HepG2 (cell line): Measurements from ENCODE around the gene MEIOC. TPM values are rescaled to one million over a fixed set of nuclear protein-coding genes. Genes with fewer than 3 reads are reported as not detected.

Source experiments
- ATF1 ChIP-seq: IDR thresholded peaks from 2 replicates; pipeline ENCODE4 v1.6.1; 2016; ENCODE audit warnings: mild to moderate bottlenecking, control low read depth
- ATF7-NPFF ChIP-seq: sonication (generic); formaldehyde crosslinking; IDR thresholded peaks from 2 replicates; pipeline ENCODE4 v1.8.1; 2023; ENCODE audit warnings: mild to moderate bottlenecking, low read depth, missing genetic modification reagents, moderate library complexity
- BHLHE40 ChIP-seq: IDR thresholded peaks from 2 replicates; pipeline ENCODE4 v1.6.1; 2011; ENCODE audit warnings: low read length, improper control_type of control experiment
- FOXP1 ChIP-seq, 2 experiments: fragments of 450-650 bp in 1 of 2; IDR thresholded peaks; 2 replicates each; pipeline ENCODE4 v1.6.1; 2017 to 2018; ENCODE audit warnings: antibody characterized with exemption in 1 of 2
- KAT8 ChIP-seq: IDR thresholded peaks from 2 replicates; pipeline ENCODE4 v1.6.1; 2016; ENCODE audit warnings: missing genetic modification reagents, missing compliant biosample characterization
- KLF16 ChIP-seq, 2 experiments: sonication (generic) in 1 of 2; formaldehyde crosslinking in 1 of 2; IDR thresholded peaks; 2 replicates each; pipeline versions ENCODE4 v1.6.1 to v1.8.0; 2016 to 2023; ENCODE audit warnings: missing genetic modification reagents in 2 of 2, missing compliant biosample characterization in 1 of 2
- NCOR1 ChIP-seq: fragments of 200-600 bp; sonication (generic); IDR thresholded peaks from 2 replicates; pipeline ENCODE4 v1.7.0; 2017; ENCODE audit warnings: antibody characterized with exemption, low read length, borderline replicate concordance
- NFE2L2 ChIP-seq: fragments of 150-350 bp; IDR thresholded peaks from 2 replicates; pipeline ENCODE4 v1.6.1; 2014; ENCODE audit warnings: low read length
- NR2C2 ChIP-seq: sonication (generic); formaldehyde crosslinking; IDR thresholded peaks from 2 replicates; pipeline ENCODE4 v1.4.0; 2020; ENCODE audit warnings: missing genetic modification reagents, mild to moderate bottlenecking, moderate library complexity, borderline replicate concordance
- REPIN1 ChIP-seq: sonication (generic); formaldehyde crosslinking; IDR thresholded peaks from 2 replicates; pipeline ENCODE4 v1.8.0; 2022; ENCODE audit warnings: missing genetic modification reagents, low read depth, mild to moderate bottlenecking, borderline replicate concordance
- SMARCC2 ChIP-seq: fragments of 450-650 bp; IDR thresholded peaks from 2 replicates; pipeline ENCODE4 v1.6.1; 2017; ENCODE audit warnings: antibody characterized with exemption, mild to moderate bottlenecking
- SNAPC2 ChIP-seq: sonication (generic); formaldehyde crosslinking; IDR thresholded peaks from 2 replicates; pipeline ENCODE4 v1.8.1; 2022; ENCODE audit warnings: mild to moderate bottlenecking, missing genetic modification reagents
- TMF1 ChIP-seq: sonication (generic); formaldehyde crosslinking; IDR thresholded peaks from 2 replicates; pipeline ENCODE4 v1.8.1; 2022; ENCODE audit warnings: low read depth, missing genetic modification reagents
- ZBED4 ChIP-seq: sonication (generic); formaldehyde crosslinking; IDR thresholded peaks from 2 replicates; pipeline ENCODE4 v1.4.0; 2020; ENCODE audit warnings: missing genetic modification reagents, borderline replicate concordance
- ZC3H4 ChIP-seq: sonication (generic); formaldehyde crosslinking; IDR thresholded peaks from 2 replicates; pipeline ENCODE4 v1.4.0; 2020; ENCODE audit warnings: missing genetic modification reagents, borderline replicate concordance
- ZFAT ChIP-seq: sonication (generic); formaldehyde crosslinking; conservative IDR thresholded peaks from 2 replicates; pipeline ENCODE4 v1.8.1; 2023; ENCODE audit warnings: missing genetic modification reagents, inconsistent platforms
- ZNF251 ChIP-seq: sonication (generic); formaldehyde crosslinking; IDR thresholded peaks from 2 replicates; pipeline ENCODE4 v1.9.0; 2021; ENCODE audit warnings: mild to moderate bottlenecking, missing genetic modification reagents
- ZNF331 ChIP-seq: sonication (generic); formaldehyde crosslinking; IDR thresholded peaks from 2 replicates; pipeline ENCODE4 v1.4.0; 2020; ENCODE audit warnings: missing genetic modification reagents
- ZNF607 ChIP-seq: sonication (generic); formaldehyde crosslinking; IDR thresholded peaks from 2 replicates; pipeline ENCODE4 v1.5.1; 2020; ENCODE audit warnings: missing genetic modification reagents, mild to moderate bottlenecking, borderline replicate concordance
- ZNF616 ChIP-seq: sonication (generic); formaldehyde crosslinking; IDR thresholded peaks from 2 replicates; pipeline ENCODE4 v1.5.0; 2020; ENCODE audit warnings: low read depth, mild to moderate bottlenecking, missing genetic modification reagents
- polyA plus RNA-seq, 8 experiments: library from polyadenylated mRNA; depleted of rRNA in 3 of 8; stranded (reverse) in 7 of 8; unstranded in 1 of 8; fragments of >200 nt; fragmentation: Illumina TruSeq in 4 of 8; extraction: Trizol in 4 of 8; gene quantifications; 2 replicates each; pipeline versions ENCODE4 v1.2.1 to v1.2.3, GENCODE V29; 2011 to 2016; ENCODE audit warnings: low read depth in 4 of 8, missing spikeins in 1 of 8, mixed read lengths in 1 of 8; ENCODE audit not compliant: insufficient read depth in 1 of 8
- total RNA-seq, 5 experiments: library from RNA; depleted of rRNA; stranded (reverse); fragments of >200 nt; fragmentation: Illumina TruSeq; extraction: Trizol; gene quantifications; 2 replicates each; pipeline ENCODE4 v1.2.3, GENCODE V29; 2016; ENCODE audit warnings: low read depth in 1 of 5
- TF ChIP-seq, protein P1 (sequence below): sonication (generic); formaldehyde crosslinking; IDR thresholded peaks from 2 replicates; pipeline ENCODE4 v1.4.0; 2020; ENCODE audit warnings: missing genetic modification reagents
- TF ChIP-seq, protein P2 (sequence below): sonication (generic); formaldehyde crosslinking; IDR thresholded peaks from 2 replicates; pipeline ENCODE4 v1.4.0; 2020; ENCODE audit warnings: missing genetic modification reagents, borderline replicate concordance

MEIOC gene
- total and polyA plus RNA-seq, 2 of the 13 experiments (the other 11 are each of a cell fraction or from before 2014, with no cell fraction given), result 0.04 to 0.15 TPM

DNA sequence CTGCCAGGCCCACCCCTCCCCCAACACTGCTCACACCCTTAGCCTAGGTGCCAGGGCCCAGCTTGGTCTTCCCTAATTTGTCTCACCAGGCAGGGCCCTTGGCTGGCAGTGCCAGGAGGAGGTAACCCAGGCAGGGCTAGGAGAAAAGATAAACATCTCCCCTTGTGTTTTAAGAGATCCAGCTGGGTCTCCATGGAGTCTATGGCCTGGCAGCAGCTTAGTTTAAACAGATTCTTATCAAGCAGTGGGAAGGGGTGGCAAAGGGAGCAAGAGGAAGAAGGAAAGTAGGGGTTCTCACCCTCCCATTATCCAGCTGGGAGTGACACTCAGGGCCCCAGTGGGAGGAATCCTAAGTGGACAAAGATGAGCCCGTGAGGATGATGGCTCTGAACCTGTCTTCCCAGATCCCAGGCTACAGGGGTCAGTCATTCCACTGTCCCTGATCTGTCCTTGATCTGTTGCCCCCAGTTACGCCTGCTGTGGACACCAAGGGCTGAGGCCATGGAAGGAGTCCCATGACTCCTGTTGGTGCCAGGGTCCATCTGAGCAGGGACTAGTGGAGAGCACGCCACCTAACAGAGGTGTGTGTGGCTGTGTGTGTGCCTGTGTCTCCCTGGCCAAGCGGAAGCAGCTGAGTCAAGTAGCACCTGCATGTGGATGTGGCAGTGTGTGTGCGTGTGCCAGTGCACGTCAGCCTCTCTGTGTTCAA, 47.4 kb upstream of the MEIOC start (continued):
- TF ChIP-seq, protein P1, sequence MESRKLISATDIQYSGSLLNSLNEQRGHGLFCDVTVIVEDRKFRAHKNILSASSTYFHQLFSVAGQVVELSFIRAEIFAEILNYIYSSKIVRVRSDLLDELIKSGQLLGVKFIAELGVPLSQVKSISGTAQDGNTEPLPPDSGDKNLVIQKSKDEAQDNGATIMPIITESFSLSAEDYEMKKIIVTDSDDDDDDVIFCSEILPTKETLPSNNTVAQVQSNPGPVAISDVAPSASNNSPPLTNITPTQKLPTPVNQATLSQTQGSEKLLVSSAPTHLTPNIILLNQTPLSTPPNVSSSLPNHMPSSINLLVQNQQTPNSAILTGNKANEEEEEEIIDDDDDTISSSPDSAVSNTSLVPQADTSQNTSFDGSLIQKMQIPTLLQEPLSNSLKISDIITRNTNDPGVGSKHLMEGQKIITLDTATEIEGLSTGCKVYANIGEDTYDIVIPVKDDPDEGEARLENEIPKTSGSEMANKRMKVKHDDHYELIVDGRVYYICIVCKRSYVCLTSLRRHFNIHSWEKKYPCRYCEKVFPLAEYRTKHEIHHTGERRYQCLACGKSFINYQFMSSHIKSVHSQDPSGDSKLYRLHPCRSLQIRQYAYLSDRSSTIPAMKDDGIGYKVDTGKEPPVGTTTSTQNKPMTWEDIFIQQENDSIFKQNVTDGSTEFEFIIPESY, result peak; percentile 47; the same call in 1 of the 2 replicates
- TF ChIP-seq NFE2L2, result no peak
- no peak for TF ChIP-seq FOXP1 (IDR thresholded peaks at IDR 0.05)
- TF ChIP-seq FOXP1 (CRISPR knock-in tag; IDR thresholded peaks at IDR 0.05), result 0 out of 2 replicates have a peak, but pooled peaks have one; percentile 17
- no peak; the same call in 1 of the 2 replicates for TF ChIP-seq ZBED4 (CRISPR knock-in tag)
- TF ChIP-seq KAT8, result peak; percentile 56; the same call in 1 of the 2 replicates
- peak; percentile 42; the same call in 1 of the 2 replicates for TF ChIP-seq ATF7-NPFF
- TF ChIP-seq ZNF331 (CRISPR knock-in tag), result no peak
- 0 out of 2 replicates have a peak, but pooled peaks have one; percentile 0 for TF ChIP-seq ZNF251 (CRISPR knock-in tag)
- peak; percentile 46; the same call in 1 of the 2 replicates for TF ChIP-seq NCOR1
- no peak for TF ChIP-seq ATF1 (CRISPR knock-in tag)
- TF ChIP-seq TMF1, result 0 out of 2 replicates have a peak, but pooled peaks have one; percentile 53
- peak; percentile 68 for TF ChIP-seq BHLHE40
- TF ChIP-seq ZNF616 (CRISPR knock-in tag), result peak; percentile 78; the same call in 1 of the 2 replicates
- TF ChIP-seq NR2C2 (CRISPR knock-in tag), result peak; percentile 58; the same call in 1 of the 2 replicates
- TF ChIP-seq SMARCC2, result no peak
- TF ChIP-seq REPIN1 (CRISPR knock-in tag), result peak; percentile 53; the same call in 1 of the 2 replicates
- no peak for TF ChIP-seq ZC3H4
- TF ChIP-seq KLF16 (CRISPR knock-in tag; IDR thresholded peaks at IDR 0.05), result no peak
- TF ChIP-seq, protein P2, sequence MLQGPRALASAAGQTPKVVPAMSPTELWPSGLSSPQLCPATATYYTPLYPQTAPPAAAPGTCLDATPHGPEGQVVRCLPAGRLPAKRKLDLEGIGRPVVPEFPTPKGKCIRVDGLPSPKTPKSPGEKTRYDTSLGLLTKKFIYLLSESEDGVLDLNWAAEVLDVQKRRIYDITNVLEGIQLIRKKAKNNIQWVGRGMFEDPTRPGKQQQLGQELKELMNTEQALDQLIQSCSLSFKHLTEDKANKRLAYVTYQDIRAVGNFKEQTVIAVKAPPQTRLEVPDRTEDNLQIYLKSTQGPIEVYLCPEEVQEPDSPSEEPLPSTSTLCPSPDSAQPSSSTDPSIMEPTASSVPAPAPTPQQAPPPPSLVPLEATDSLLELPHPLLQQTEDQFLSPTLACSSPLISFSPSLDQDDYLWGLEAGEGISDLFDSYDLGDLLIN (CRISPR knock-in tag), result no peak
- no peak for TF ChIP-seq ZFAT (CRISPR knock-in tag)
- TF ChIP-seq SNAPC2 (CRISPR knock-in tag), result no peak
- TF ChIP-seq ZNF607, result no peak
